ENCODE measurements around the gene SH3BP4. TPM values are rescaled to one million over a fixed set of nuclear protein-coding genes. Genes with fewer than 3 reads are reported as not detected.

The SH3BP4 gene
- polyA plus RNA-seq, 3 donors, result 37.3 to 39.0 (median 37.7) TPM

GRCh38 chr2:234932591-234933168 is 19.1 kb upstream of the SH3BP4 start:
- no peak for DNase-seq

- DNase-seq, result no peak
Observed at GRCh38 chr2:234935311-234935710, 16.5 kb upstream of the SH3BP4 start.

GRCh38 chr2:234939576-234939975 is 12.2 kb upstream of the SH3BP4 start:
- no peak for DNase-seq

- DNase-seq, result no peak
Observed at GRCh38 chr2:234939996-234940395, 11.8 kb upstream of the SH3BP4 start.

- DNase-seq, result no peak
Observed at GRCh38 chr2:234940527-234940926, 11.3 kb upstream of the SH3BP4 start.

GRCh38 chr2:234945339-234945873 is 6.4 kb upstream of the SH3BP4 start:
- DNase-seq, result no peak

- no peak for DNase-seq
Observed at GRCh38 chr2:234947556-234947955, 4.3 kb upstream of the SH3BP4 start.

- no peak for DNase-seq
Observed at GRCh38 chr2:234949762-234950434, 1.9 kb upstream of the SH3BP4 start.

GRCh38 chr2:234950435-234950729 is 1.4 kb upstream of the SH3BP4 start:
- DNase-seq, result no peak

- DNase-seq, result no peak
Observed at GRCh38 chr2:234950730-234951663, 820 bp upstream of the SH3BP4 start.

- no peak for DNase-seq
Observed at GRCh38 chr2:234952270-234953115, 676 bp downstream of the SH3BP4 start.

- no peak for DNase-seq
Observed at GRCh38 chr2:234953116-234954031, 1.6 kb downstream of the SH3BP4 start.

GRCh38 chr2:234954551-234954992 is 2.8 kb downstream of the SH3BP4 start:
- DNase-seq, result no peak

- no peak for DNase-seq
Observed at GRCh38 chr2:234955091-234955591, 3.3 kb downstream of the SH3BP4 start.

GRCh38 chr2:234955971-234956509 is 4.2 kb downstream of the SH3BP4 start:
- no peak for DNase-seq

GRCh38 chr2:234957834-234958135 is 6.0 kb downstream of the SH3BP4 start:
- DNase-seq, result no peak

GRCh38 chr2:234958311-234958710 is 6.5 kb downstream of the SH3BP4 start:
- no peak for DNase-seq

GRCh38 chr2:234958746-234959395 is 7.1 kb downstream of the SH3BP4 start:
- DNase-seq, result no peak
